K562 (cell line): ENCODE measurements around the gene TMEM158. TPM values are rescaled to one million over a fixed set of nuclear protein-coding genes. Genes with fewer than 3 reads are reported as not detected.
A peak's percentile ranks its signal among the peaks of the same experiment; 100 is the strongest.

Experiments used
- ATAC-seq: fragments of 200-7000 bp; cut with Tn5 transposase; 3 replicates; pipeline ENCODE4 v1.9.1; 2020; ENCODE audit warnings: moderate library complexity
- BruUV-seq: library from RNA; stranded (reverse); fragments of 400-500 nt; replicated peaks from 2 replicates; lab custom pipeline; 2021; lab: Mats Ljungman, UMichigan
- CTCF ChIA-PET: fragments of 300-600 bp; formaldehyde crosslinking; extraction: SDS; loops from one replicate; lab custom pipeline; 2021; ENCODE audit warnings: low intra/inter-chr PET ratio; lab: Yijun Ruan, JAX
- POLR2A ChIA-PET: fragments of 300-600, 350-650 bp; sonication (Branson Sonifier 250); formaldehyde crosslinking; extraction: SDS; loops from one replicate; lab custom pipeline; 2021; ENCODE audit warnings: antibody characterized with exemption, inconsistent platforms; lab: Yijun Ruan, JAX
- DNase-seq, 4 experiments: peaks; one replicate each; pipeline versions ENCODE4 v3.0.0 to v3.0.0-alpha.2; 2011 to 2018; ENCODE audit warnings: low spot score in 3 of 4, mixed read lengths in 3 of 4; ENCODE audit errors: extremely low read depth in 1 of 4
- FAIRE-seq: peaks from 2 replicates; lab custom pipeline; 2011; peaks lifted over from hg19 to GRCh38; lab: Jason Lieb, UNC
- H2AFZ ChIP-seq: 2 replicates; pipeline ENCODE4 v1.6.0; 2011; ENCODE audit warnings: low read depth, low read length, control low read depth, inconsistent platforms
- H3K27ac ChIP-seq: fragments of 200-600 bp; 3 replicates; pipeline ENCODE4 v1.8.0; 2011; ENCODE audit warnings: low read depth, mild to moderate bottlenecking, control low read depth, inconsistent platforms, low read length, moderate library complexity, mixed read lengths; ENCODE audit errors: extremely low read depth
- H3K27me3 ChIP-seq, 2 experiments: fragments of 300-600 bp in 1 of 2; 2 replicates in 1 of 2; 3 replicates in 1 of 2; pipeline versions ENCODE4 v1.6.0 to v1.8.0; 2011; ENCODE audit warnings: inconsistent platforms in 2 of 2, low read length in 2 of 2, mild to moderate bottlenecking in 1 of 2, mixed read lengths in 1 of 2, moderate library complexity in 1 of 2; ENCODE audit not compliant: control insufficient read depth in 2 of 2, insufficient read depth in 2 of 2
- H3K36me3 ChIP-seq: fragments of 300-600 bp; 3 replicates; pipeline ENCODE4 v1.8.0; 2011; ENCODE audit warnings: mild to moderate bottlenecking, low read length, inconsistent platforms; ENCODE audit not compliant: control insufficient read depth, insufficient read depth
- H3K4me1 ChIP-seq, 2 experiments: fragments of 200-600 bp in 1 of 2; replicated peaks in 1 of 2; 2 replicates in 1 of 2; 3 replicates in 1 of 2; pipeline versions ENCODE4 v1.5.1 to v1.8.0; 2011; ENCODE audit warnings: inconsistent platforms in 2 of 2, low read length in 2 of 2, mild to moderate bottlenecking in 1 of 2, mixed read lengths in 1 of 2, moderate library complexity in 1 of 2; ENCODE audit not compliant: control insufficient read depth in 2 of 2, insufficient read depth in 2 of 2
- H3K4me2 ChIP-seq: 2 replicates; pipeline ENCODE4 v1.6.1; 2011; ENCODE audit warnings: low read length, control low read depth, inconsistent platforms, mixed read lengths; ENCODE audit not compliant: insufficient read depth
- H3K4me3 ChIP-seq: fragments of 200-600 bp; sonication (generic), shearing (Covaris generic); 2 replicates; pipeline ENCODE4 v1.5.1; 2016; ENCODE audit warnings: control low read depth, inconsistent platforms
- H3K79me2 ChIP-seq: fragments of 200-600 bp; 3 replicates; pipeline ENCODE4 v1.8.0; 2011; ENCODE audit warnings: low read length, inconsistent platforms; ENCODE audit not compliant: control insufficient read depth, insufficient read depth
- H3K9ac ChIP-seq, 2 experiments: 2 replicates each; pipeline versions ENCODE4 v1.6.0 to v1.6.1; 2011; ENCODE audit warnings: low read depth in 2 of 2, low read length in 2 of 2, control low read depth in 1 of 2, inconsistent platforms in 1 of 2, mild to moderate bottlenecking in 1 of 2, mixed read lengths in 1 of 2; ENCODE audit not compliant: insufficient read depth in 1 of 2
- H3K9me1 ChIP-seq: one replicate; pipeline ENCODE4 v1.6.0; 2011; ENCODE audit warnings: inconsistent platforms, mild to moderate bottlenecking, low read length, moderate library complexity; ENCODE audit not compliant: control insufficient read depth, insufficient read depth
- H3K9me3 ChIP-seq: replicated peaks from 2 replicates; pipeline ENCODE4 v1.5.1; 2011; ENCODE audit warnings: low read depth, low read length, inconsistent platforms; ENCODE audit not compliant: control insufficient read depth, insufficient read depth
- H4K20me1 ChIP-seq: replicated peaks from 2 replicates; pipeline ENCODE4 v1.6.1; 2011; ENCODE audit warnings: low read length, inconsistent platforms, mixed read lengths; ENCODE audit not compliant: control insufficient read depth, insufficient read depth
- CUX1 ChIP-seq: fragments of 200-800 bp; sonication (Bioruptor generic); IDR thresholded peaks from 2 replicates; pipeline ENCODE4 v1.6.1; 2016; ENCODE audit warnings: missing genetic modification characterization, missing compliant biosample characterization
- MXD1 ChIP-seq: fragments of 250-450 bp; sonication (Bioruptor Pico); IDR thresholded peaks from 2 replicates; pipeline ENCODE4 v1.8.0; 2021; ENCODE audit warnings: borderline replicate concordance, mild to moderate bottlenecking, moderate library complexity; ENCODE audit not compliant: poor library complexity, severe bottlenecking
- RNF219 ChIP-seq: fragments of 250-450 bp; sonication (Bioruptor Pico); IDR thresholded peaks from 2 replicates; pipeline ENCODE4 v1.5.0; 2022; ENCODE audit warnings: mild to moderate bottlenecking
- ZNF121 ChIP-seq: sonication (generic); formaldehyde crosslinking; conservative IDR thresholded peaks from 2 replicates; pipeline ENCODE4 v1.8.0; 2022; ENCODE audit warnings: missing genetic modification reagents
- WGBS: fragments of 100-300 bp; shearing (Covaris generic); methylation state at CpG from one replicate; pipeline ENCODE4 v1.1.6; 2016; ENCODE audit warnings: low coverage, mixed read lengths; ENCODE audit not compliant: insufficient coverage; ENCODE audit errors: missing lambda C conversion rate; 5-methylcytosine and 5-hydroxymethylcytosine counted together
- in situ Hi-C: fragments of 300-500 bp; cut with MboI; formaldehyde crosslinking; loops from 4 replicates; pipeline ENCODE4 v1.15.0; 2018; ENCODE audit warnings: inconsistent platforms, mixed read lengths
- intact Hi-C: fragments of 100-400 bp; cut with micrococcal nuclease; formaldehyde crosslinking; loops from 2 replicates; pipeline ENCODE4 v1.14.2; 2022
- polyA plus RNA-seq, 8 experiments: library from polyadenylated mRNA; depleted of rRNA in 4 of 8; stranded (reverse) in 5 of 8; unstranded in 3 of 8; fragments of >200 nt; fragmentation: Nextera tagmentation in 2 of 8; fragmentation: Illumina TruSeq in 1 of 8; extraction: Ambion mirVana in 2 of 8; extraction: Trizol in 1 of 8; gene quantifications; 2 replicates each; pipeline versions ENCODE4 v1.2.1 to v1.2.3, GENCODE V29; 2011 to 2014; ENCODE audit warnings: inconsistent platforms in 1 of 8, missing spikeins in 1 of 8
- total RNA-seq, 7 experiments: library from RNA; depleted of rRNA in 6 of 7; stranded (reverse); fragments of >200 nt in 6 of 7; fragmentation: Illumina TruSeq in 2 of 7; extraction: Trizol in 2 of 7; gene quantifications; 2 replicates each; pipeline versions ENCODE4 v1.2.1 to v1.2.3, GENCODE V29; 2011 to 2021; ENCODE audit warnings: low replicate concordance in 1 of 7

Gene TMEM158
- total and polyA plus RNA-seq, 9 of the 15 experiments (the other 6 are each of a cell fraction or from before 2014, with no cell fraction given), result 2.2 to 46.5 (median 8.4) TPM

- peak; percentile 26 for FAIRE-seq
- in situ Hi-C loops, result no loop called here
- POLR2A ChIA-PET, result interaction anchor here (0.6 to 1.5 kb wide), 3 partner anchors 10 to 125 kb away, joined by 3 to 4 read pairs (median 3); no protein-coding TSS in a partner anchor
Observed at GRCh38 chr3:45188719-45189659, 37.1 kb downstream of the TMEM158 start.

More at GRCh38 chr3:45188719-45189659, 37.1 kb downstream of the TMEM158 start:
- H2AFZ ChIP-seq, result peak overlapping the region; percentile 3; the same call in 1 of the 2 replicates
- intact Hi-C loops, result no loop called here
- H4K20me1 ChIP-seq, result no peaks in the 10 kb centered on the region
- no peaks in the 10 kb centered on the region for H3K27me3 ChIP-seq
- H3K4me3 ChIP-seq, result no peak overlapping the region
- no peaks in the 10 kb centered on the region for H3K79me2 ChIP-seq
- no TSS peak for BruUV-seq
- H3K9ac ChIP-seq, result no peak overlapping the region
- no peak overlapping the region for H3K27ac ChIP-seq
- CTCF ChIA-PET, result interaction anchor here (0.7 kb wide), 1 partner anchor 275 kb away, joined by 4 read pairs; no protein-coding TSS in a partner anchor
- no peak for ATAC-seq
- TF ChIP-seq CUX1 (CRISPR knock-in tag) (no peak), RNF219 (no peak), MXD1 (CRISPR knock-in tag) (no peak), ZNF121 (CRISPR knock-in tag) (peak; percentile 31; the same call in 1 of the 2 replicates)
- no peak for DNase-seq
- peaks cover 3 to 18% of the 10 kb centered on the region in 2 experiments; a peak in 4 of 5 replicates for H3K4me1 ChIP-seq
- no peak overlapping the region for H3K4me2 ChIP-seq
- no peaks in the 10 kb centered on the region for H3K36me3 ChIP-seq
- WGBS, result 51% methylated on average over 8 of the region's 8 CpGs
- H3K9me1 ChIP-seq, result peaks cover 6% of the 10 kb centered on the region
- no peaks in the 10 kb centered on the region for H3K9me3 ChIP-seq
